Type B pancreatic cell (in vitro differentiated cells): Measurements from ENCODE around the gene AAMDC. TPM values are rescaled to one million over a fixed set of nuclear protein-coding genes. Genes with fewer than 3 reads are reported as not detected.
"Not testable (repeated sequence)": the region's sequence is repeated elsewhere in the genome, so short reads cannot be mapped to it uniquely, and the experiment has no call there.

Experiments
- DNase-seq: peaks from one replicate; pipeline ENCODE4 v3.0.0; 2021; ENCODE audit warnings: mixed read lengths; ENCODE audit not compliant: unreplicated experiment; ENCODE audit errors: extremely low spot score
- H3K27ac Mint-ChIP-seq: 2 replicates; pipeline ENCODE4 v1.8.0; 2021; ENCODE audit warnings: mild to moderate bottlenecking, mixed read lengths
- H3K27me3 Mint-ChIP-seq: 2 replicates; pipeline ENCODE4 v1.8.0; 2021; ENCODE audit warnings: mixed read lengths
- H3K36me3 Mint-ChIP-seq: 2 replicates; pipeline ENCODE4 v1.8.0; 2021; ENCODE audit warnings: mixed read lengths
- H3K4me1 Mint-ChIP-seq: one replicate; pipeline ENCODE4 v1.8.0; 2021; ENCODE audit warnings: mixed read lengths; ENCODE audit not compliant: unreplicated experiment
- H3K4me3 Mint-ChIP-seq: 2 replicates; pipeline ENCODE4 v1.8.0; 2021; ENCODE audit warnings: mild to moderate bottlenecking, mixed read lengths
- H3K9me3 Mint-ChIP-seq: 2 replicates; pipeline ENCODE4 v1.8.0; 2021; ENCODE audit warnings: mixed read lengths
- CTCF ChIP-seq: fragments of 200-600 bp; sonication (generic); conservative IDR thresholded peaks from 2 replicates; pipeline ENCODE4 v1.5.0; 2021; ENCODE audit warnings: antibody characterized with exemption, mild to moderate bottlenecking
- total RNA-seq: library from RNA; stranded (reverse); gene quantifications from 2 replicates; pipeline ENCODE4 v1.2.1, GENCODE V29; 2021; ENCODE audit warnings: low replicate concordance

AAMDC gene
- total RNA-seq, 1 donor from 2014 or later, result 33.6 TPM

GRCh38 chr11:77879218-77879617 is 58.3 kb downstream of the AAMDC start:
- no peaks in the 10 kb centered on the region for H3K9me3 Mint-ChIP-seq
- peaks cover 10% of the 10 kb centered on the region for H3K36me3 Mint-ChIP-seq
- no peak for DNase-seq
- no peak overlapping the region for H3K4me3 Mint-ChIP-seq
- H3K4me1 Mint-ChIP-seq, result peaks cover 3% of the 10 kb centered on the region
- H3K27me3 Mint-ChIP-seq, result no peaks in the 10 kb centered on the region
- no peak for TF ChIP-seq CTCF
- H3K27ac Mint-ChIP-seq, result no peak overlapping the region

GRCh38 chr11:77882396-77882795 is 61.5 kb downstream of the AAMDC start:
- H3K4me3 Mint-ChIP-seq, result no peak overlapping the region
- TF ChIP-seq CTCF, result no peak
- H3K27me3 Mint-ChIP-seq, result no peaks in the 10 kb centered on the region
- H3K4me1 Mint-ChIP-seq, result peaks cover 4% of the 10 kb centered on the region
- DNase-seq, result no peak
- no peak overlapping the region for H3K27ac Mint-ChIP-seq
- peaks cover 4% of the 10 kb centered on the region for H3K36me3 Mint-ChIP-seq
- H3K9me3 Mint-ChIP-seq, result no peaks in the 10 kb centered on the region

- Mint-ChIP-seq H3K9me3 (no peaks in the 10 kb centered on the region), H3K36me3 (peaks cover 3% of the 10 kb centered on the region), H3K4me1 (peaks cover 4% of the 10 kb centered on the region), H3K4me3 (no peak overlapping the region), H3K27me3 (no peaks in the 10 kb centered on the region), H3K27ac (peak overlapping the region; percentile 47)
- DNase-seq, result no peak
- TF ChIP-seq CTCF, result no peak
These were observed 62.8 kb downstream of the AAMDC start for GRCh38 chr11:77883775-77884174.

DNA sequence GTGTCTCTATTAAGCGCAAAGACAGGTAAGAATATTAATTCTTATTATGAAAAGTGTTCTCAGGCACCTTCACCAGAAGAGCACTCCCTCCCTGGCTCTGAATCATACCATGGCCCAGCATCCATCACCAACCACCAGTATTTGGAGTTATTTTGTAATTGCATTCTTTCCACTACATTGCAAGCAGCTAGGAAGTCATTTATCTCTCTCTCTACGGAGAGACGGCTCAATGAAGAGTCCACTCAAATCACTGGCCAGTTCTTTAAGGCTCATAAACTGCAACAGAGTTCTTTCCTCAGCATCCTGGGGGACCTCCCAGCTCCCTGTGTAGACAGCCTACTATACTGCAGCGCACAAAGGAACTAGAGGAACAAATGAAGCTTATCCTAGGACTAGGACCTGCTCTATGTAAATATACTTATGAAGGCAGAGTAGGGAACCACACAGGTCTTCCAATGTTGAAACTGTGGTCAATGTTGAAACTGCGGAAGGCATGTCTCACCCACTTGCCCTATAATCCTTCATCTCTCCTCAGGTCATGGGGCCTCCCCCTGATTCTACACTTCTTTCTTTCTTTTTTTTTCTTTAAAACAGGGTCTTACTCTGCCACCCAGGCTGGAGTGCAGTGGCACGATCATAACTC is 63.4 kb downstream of the AAMDC start:
- peak overlapping the region; percentile 47 for H3K27ac Mint-ChIP-seq

GRCh38 chr11:77884829-77885190 is 63.9 kb downstream of the AAMDC start:
- peaks cover 4% of the 10 kb centered on the region for H3K4me1 Mint-ChIP-seq
- peaks cover 3% of the 10 kb centered on the region for H3K36me3 Mint-ChIP-seq
- H3K27ac Mint-ChIP-seq, result no peak overlapping the region
- H3K27me3 Mint-ChIP-seq, result no peaks in the 10 kb centered on the region
- no peaks in the 10 kb centered on the region for H3K9me3 Mint-ChIP-seq
- H3K4me3 Mint-ChIP-seq, result no peak overlapping the region
- no peak for TF ChIP-seq CTCF
- DNase-seq, result no peak

More for the DNA sequence above, 63.4 kb downstream of the AAMDC start:
- Mint-ChIP-seq H3K27me3 (no peaks in the 10 kb centered on the region), H3K9me3 (no peaks in the 10 kb centered on the region), H3K36me3 (peaks cover 3% of the 10 kb centered on the region), H3K4me1 (peaks cover 4% of the 10 kb centered on the region), H3K4me3 (no peak overlapping the region)
- no peak for DNase-seq
- TF ChIP-seq CTCF, result no peak

DNA sequence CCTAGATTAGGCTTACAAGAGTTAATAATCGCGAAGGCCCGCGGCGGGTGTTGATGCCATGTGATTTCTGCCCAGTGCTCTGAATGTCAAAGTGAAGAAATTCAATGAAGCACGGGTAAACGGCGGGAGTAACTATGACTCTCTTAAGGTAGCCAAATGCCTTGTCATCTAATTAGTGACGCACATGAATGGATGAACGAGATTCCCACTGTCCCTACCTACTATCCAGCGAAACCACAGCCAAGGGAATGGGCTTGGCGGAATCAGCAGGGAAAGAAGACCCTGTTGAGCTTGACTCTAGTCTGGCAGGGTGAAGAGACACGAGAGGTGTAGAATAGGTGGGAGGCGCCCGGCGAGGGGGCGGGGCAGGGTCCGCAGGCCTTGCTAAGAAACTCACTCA is 65.5 kb downstream of the AAMDC start:
- peaks cover 4% of the 10 kb centered on the region for H3K4me1 Mint-ChIP-seq
- DNase-seq, result no peak

DNA sequence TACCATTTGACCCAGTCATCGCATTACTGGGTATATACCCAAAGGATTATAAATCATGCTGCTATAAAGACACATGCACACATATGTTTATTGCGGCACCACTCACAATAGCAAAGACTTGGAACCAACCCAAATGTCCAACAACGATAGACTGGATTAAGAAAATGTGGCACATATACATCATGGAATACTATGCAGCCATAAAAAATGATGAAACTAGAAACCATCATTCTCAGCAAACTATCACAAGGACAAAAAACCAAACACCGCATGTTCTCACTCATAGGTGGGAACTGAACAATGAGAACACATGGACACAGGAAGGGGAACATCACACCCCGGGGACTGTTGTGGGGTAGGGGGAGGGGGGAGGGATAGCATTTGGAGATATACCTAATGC is 68.1 kb downstream of the AAMDC start:
- not testable (repeated sequence) for H3K4me3 Mint-ChIP-seq, DNase-seq, H3K27ac Mint-ChIP-seq, H3K27me3 Mint-ChIP-seq, H3K4me1 Mint-ChIP-seq, H3K9me3 Mint-ChIP-seq
- peaks cover 14% of the 10 kb centered on the region for H3K36me3 Mint-ChIP-seq

More for the DNA sequence above, 65.5 kb downstream of the AAMDC start:
- H3K27ac Mint-ChIP-seq, result no peak overlapping the region
- H3K27me3 Mint-ChIP-seq, result no peaks in the 10 kb centered on the region
- peaks cover 10% of the 10 kb centered on the region for H3K36me3 Mint-ChIP-seq
- TF ChIP-seq CTCF, result no peak
- no peaks in the 10 kb centered on the region for H3K9me3 Mint-ChIP-seq
- H3K4me3 Mint-ChIP-seq, result no peak overlapping the region

DNA sequence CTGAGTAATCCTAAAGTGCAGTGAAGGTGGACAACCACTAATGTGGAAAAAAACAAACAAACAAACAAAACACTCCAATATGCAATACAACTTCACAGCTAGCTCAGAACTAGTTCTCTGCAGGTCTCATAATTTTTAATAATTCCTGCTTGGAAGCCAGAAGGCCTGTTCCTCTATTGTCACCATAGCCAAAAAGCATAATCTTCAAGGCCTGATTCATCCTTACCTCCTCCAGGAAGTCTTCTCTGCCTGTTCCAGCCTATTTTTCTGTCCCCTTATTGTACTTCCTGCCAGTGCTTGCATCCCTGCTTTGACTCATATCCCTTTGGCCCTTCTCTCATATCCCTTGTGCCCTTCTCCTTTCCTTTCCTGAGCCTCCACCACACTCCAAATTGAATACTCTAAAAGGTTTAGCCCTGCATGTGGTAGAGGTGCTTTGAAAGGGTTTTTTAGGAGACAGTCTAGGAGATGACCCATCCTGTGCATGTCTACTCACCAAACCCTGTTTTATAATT is 69.2 kb downstream of the AAMDC start:
- H3K27ac Mint-ChIP-seq, H3K4me1 Mint-ChIP-seq, DNase-seq, H3K4me3 Mint-ChIP-seq, H3K27me3 Mint-ChIP-seq, H3K9me3 Mint-ChIP-seq: not testable (repeated sequence)
- peaks cover 11% of the 10 kb centered on the region for H3K36me3 Mint-ChIP-seq
